PFSK-1 (cell line): Measurements from ENCODE around the gene EPHA6.

Experiments
- FOXP2 ChIP-seq: optimal IDR thresholded peaks from 2 replicates; pipeline ENCODE3; 2011; ENCODE audit warnings: borderline replicate concordance, control low read depth, inconsistent platforms; ENCODE audit not compliant: insufficient read depth; ENCODE audit errors: extremely low read length, extremely low read depth
- POLR2AphosphoS5 ChIP-seq: IDR thresholded peaks from 2 replicates; pipeline ENCODE4 v1.6.1; 2012; ENCODE audit warnings: low read depth, mild to moderate bottlenecking, control low read depth, low read length, moderate library complexity
- SIN3A ChIP-seq: IDR thresholded peaks from 2 replicates; pipeline ENCODE4 v1.6.1; 2012; ENCODE audit warnings: mild to moderate bottlenecking, low read length, moderate library complexity, borderline replicate concordance; ENCODE audit not compliant: insufficient read depth
- TAF1 ChIP-seq: IDR thresholded peaks from 2 replicates; pipeline ENCODE4 v1.6.1; 2012; ENCODE audit warnings: low read length, control low read depth, borderline replicate concordance; ENCODE audit not compliant: insufficient read depth
- TF ChIP-seq, protein P1 (sequence below), 2 experiments: IDR thresholded peaks; 2 replicates each; pipeline versions ENCODE4 v1.6.1 to v1.8.0; 2011 to 2012; ENCODE audit warnings: low read depth in 2 of 2, low read length in 2 of 2, control low read depth in 1 of 2, inconsistent platforms in 1 of 2, mild to moderate bottlenecking in 1 of 2, moderate library complexity in 1 of 2; ENCODE audit not compliant: insufficient read depth in 1 of 2

Gene EPHA6

DNA sequence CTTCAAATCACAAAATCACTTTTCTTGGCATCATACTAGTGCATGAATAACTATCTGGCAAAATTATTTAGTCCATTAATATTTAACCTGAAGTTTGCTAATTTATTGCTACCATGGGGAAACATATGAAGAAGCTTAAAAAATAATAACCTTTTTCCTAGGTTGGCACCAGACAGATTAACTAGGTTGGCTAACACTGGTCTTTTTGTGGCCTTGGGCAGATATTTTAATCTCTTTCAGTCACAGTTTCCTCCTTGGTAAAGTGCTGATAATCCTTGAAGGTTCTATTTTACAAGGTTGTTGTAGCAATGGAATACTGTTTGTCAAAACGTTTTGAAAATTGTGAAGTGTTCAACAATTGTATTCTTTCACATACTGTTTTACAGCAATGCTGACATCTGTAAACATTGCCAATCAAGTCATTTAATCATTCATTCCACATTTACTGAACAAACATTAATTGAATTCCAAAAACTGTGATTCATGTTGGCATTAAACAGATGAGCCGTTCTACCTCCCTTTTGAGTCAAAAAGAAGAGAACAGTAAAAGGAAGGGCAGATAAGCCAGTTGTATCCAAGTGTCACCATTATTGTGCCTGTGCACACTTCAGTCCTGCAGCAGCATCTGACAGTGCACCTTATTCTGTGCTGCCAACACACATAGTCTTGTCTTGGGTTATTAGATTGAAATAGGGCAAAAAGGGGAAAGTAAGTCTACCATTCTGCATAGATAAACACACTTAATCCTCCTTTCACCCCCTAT lies 21.9 kb downstream of the EPHA6 start:
- TF ChIP-seq, protein P1, sequence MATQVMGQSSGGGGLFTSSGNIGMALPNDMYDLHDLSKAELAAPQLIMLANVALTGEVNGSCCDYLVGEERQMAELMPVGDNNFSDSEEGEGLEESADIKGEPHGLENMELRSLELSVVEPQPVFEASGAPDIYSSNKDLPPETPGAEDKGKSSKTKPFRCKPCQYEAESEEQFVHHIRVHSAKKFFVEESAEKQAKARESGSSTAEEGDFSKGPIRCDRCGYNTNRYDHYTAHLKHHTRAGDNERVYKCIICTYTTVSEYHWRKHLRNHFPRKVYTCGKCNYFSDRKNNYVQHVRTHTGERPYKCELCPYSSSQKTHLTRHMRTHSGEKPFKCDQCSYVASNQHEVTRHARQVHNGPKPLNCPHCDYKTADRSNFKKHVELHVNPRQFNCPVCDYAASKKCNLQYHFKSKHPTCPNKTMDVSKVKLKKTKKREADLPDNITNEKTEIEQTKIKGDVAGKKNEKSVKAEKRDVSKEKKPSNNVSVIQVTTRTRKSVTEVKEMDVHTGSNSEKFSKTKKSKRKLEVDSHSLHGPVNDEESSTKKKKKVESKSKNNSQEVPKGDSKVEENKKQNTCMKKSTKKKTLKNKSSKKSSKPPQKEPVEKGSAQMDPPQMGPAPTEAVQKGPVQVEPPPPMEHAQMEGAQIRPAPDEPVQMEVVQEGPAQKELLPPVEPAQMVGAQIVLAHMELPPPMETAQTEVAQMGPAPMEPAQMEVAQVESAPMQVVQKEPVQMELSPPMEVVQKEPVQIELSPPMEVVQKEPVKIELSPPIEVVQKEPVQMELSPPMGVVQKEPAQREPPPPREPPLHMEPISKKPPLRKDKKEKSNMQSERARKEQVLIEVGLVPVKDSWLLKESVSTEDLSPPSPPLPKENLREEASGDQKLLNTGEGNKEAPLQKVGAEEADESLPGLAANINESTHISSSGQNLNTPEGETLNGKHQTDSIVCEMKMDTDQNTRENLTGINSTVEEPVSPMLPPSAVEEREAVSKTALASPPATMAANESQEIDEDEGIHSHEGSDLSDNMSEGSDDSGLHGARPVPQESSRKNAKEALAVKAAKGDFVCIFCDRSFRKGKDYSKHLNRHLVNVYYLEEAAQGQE (IDR thresholded peaks at IDR 0.05; ENCODE audit: insufficient read depth in 1 of 2, low read depth in 2 of 2, low read length in 2 of 2) = no peak
- no peak for TF ChIP-seq FOXP2
- TF ChIP-seq SIN3A = no peak
- TF ChIP-seq TAF1 = no peak
- TF ChIP-seq POLR2AphosphoS5 = no peak

DNA sequence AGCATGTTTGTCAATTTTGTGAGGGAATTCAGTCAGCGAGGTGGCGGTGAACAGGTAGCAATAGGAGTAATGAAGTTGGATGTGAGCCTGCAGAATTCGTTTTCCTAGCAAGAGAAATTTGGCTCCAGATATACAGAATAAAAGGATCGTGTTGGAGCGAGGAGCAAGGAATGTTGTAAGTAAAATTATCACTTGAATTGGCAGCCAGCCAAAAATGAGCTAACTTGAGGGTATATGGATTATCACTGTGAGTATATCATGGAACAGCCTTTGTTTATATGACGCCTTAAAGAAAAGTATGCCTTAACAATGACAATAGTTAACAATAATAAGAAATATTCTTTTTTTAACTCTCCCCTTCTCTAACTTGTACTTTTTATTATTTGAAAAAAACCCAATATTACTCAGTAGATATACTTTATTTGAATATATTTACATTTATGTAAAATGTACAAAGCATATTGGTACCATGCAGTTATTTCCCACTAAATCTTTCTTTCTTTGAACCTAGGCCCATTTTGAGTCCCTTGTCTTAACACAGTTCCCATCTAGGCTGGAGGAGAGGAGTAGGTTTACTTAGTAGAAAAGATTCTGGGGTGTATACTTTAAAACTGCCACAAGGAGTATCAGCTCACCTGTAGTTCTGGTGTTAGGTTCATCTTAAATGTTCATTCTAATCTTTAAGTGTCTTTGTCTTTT lies 29.3 kb downstream of the EPHA6 start:
- no peak for TF ChIP-seq FOXP2
- TF ChIP-seq TAF1 = no peak
- TF ChIP-seq, protein P1 (IDR thresholded peaks at IDR 0.05; ENCODE audit: insufficient read depth in 1 of 2, low read depth in 2 of 2, low read length in 2 of 2) = no peak
- no peak for TF ChIP-seq POLR2AphosphoS5
- no peak for TF ChIP-seq SIN3A

DNA sequence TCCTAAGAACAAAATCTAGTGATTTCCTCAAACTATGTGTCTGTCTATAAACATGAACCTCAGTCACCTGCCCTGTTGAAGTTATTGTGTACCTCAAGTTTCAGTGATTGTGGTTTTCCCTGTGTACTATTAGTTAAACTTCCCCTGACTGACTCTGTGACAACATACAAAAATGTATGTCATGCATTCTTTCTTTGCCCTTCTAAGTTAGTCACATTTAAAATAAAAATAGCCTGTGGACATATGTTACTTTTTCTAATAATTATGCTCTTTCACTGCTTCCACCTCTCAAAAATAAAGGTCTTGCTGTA lies 29.8 kb downstream of the EPHA6 start:
- TF ChIP-seq SIN3A (no peak), TAF1 (no peak), FOXP2 (no peak), POLR2AphosphoS5 (no peak)
- TF ChIP-seq, protein P1 (IDR thresholded peaks at IDR 0.05; ENCODE audit: insufficient read depth in 1 of 2, low read depth in 2 of 2, low read length in 2 of 2) = no peak

DNA sequence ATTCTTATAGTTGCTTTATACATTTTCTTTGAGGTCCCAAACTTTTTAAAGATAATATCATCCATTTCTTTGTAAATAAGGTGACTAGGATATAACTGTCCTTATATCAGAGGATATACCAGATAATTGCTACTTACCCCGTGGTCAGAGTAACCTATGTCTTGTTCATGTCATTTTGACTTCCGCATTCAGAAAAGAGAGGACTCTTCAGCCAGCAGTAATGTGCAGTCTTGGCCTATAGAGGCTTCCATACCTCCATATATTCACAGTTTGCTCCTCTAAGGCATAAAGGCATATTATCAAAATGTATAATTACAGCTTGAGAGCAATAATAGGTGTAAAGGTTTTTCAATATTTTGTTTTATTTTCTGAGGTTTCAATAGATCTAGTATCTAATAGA lies 38.5 kb downstream of the EPHA6 start:
- no peak for TF ChIP-seq SIN3A
- TF ChIP-seq POLR2AphosphoS5 = no peak
- TF ChIP-seq, protein P1 (IDR thresholded peaks at IDR 0.05; ENCODE audit: insufficient read depth in 1 of 2, low read depth in 2 of 2, low read length in 2 of 2) = no peak
- TF ChIP-seq TAF1 = no peak
- TF ChIP-seq FOXP2 = no peak

DNA sequence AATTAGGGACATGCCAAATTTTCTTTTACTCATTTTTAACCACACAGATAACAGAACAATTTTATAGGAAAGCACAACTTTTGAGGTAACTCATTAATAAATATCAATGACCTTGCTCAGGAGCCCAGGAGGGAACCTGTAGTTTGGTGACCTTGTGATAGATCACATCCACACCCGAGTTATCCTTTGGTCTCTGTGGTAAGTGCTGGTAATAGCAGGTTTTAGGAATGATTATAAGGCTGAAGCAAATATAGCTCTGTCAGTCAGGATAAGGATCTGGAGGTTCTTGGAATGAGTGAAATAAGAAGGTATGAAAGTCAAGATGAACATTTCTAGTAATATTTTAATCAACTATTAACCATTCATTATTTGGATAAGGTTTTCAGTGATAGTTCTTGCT lies 46.5 kb downstream of the EPHA6 start:
- no peak for TF ChIP-seq SIN3A
- TF ChIP-seq FOXP2 = no peak
- no peak for TF ChIP-seq POLR2AphosphoS5
- TF ChIP-seq TAF1 = no peak
- TF ChIP-seq, protein P1 (IDR thresholded peaks at IDR 0.05; ENCODE audit: insufficient read depth in 1 of 2, low read depth in 2 of 2, low read length in 2 of 2) = no peak
